Gastrocnemius medialis (tissue), 4 donors: ENCODE measurements around the gene IRS2.

Source experiments
- CTCF ChIP-seq, 5 experiments: fragments of 450-650 bp in 3 of 5; fragments of 200-600 bp in 2 of 5; sonication (generic) in 2 of 5; IDR thresholded peaks in 4 of 5; conservative IDR thresholded peaks in 1 of 5; 1 replicate in 4 of 5; 2 replicates in 1 of 5; pipeline ENCODE4 v1.5.1; 2016 to 2019; ENCODE audit warnings: antibody characterized with exemption in 5 of 5, mild to moderate bottlenecking in 3 of 5, moderate library complexity in 3 of 5
- POLR2A ChIP-seq, 2 donors: fragments of 450-650 bp; IDR thresholded peaks; one replicate each; pipeline ENCODE4 v1.6.1; 2017; ENCODE audit warnings: antibody characterized with exemption in 2 of 2, mild to moderate bottlenecking in 2 of 2, moderate library complexity in 2 of 2

GRCh38 chr13:109768176-109768575, 18.2 kb downstream of the IRS2 start:
- no peak for TF ChIP-seq CTCF (IDR thresholded peaks at IDR 0.05 in 4 of 5, conservative IDR thresholded peaks at IDR 0.05 in 1 of 5)
- TF ChIP-seq POLR2A (IDR thresholded peaks at IDR 0.05): no peak
